ENCODE measurements around the gene C16orf74.

C16orf74 gene

GRCh38 chr16:85750827-85751697 is at the start of gene C16orf74:
C16orf74 (minus strand) TSS chr16:85751096; CDS start chr16:85735217, 15,879 bp downstream.
- no peak for DNase-seq (ENCODE audit: low read depth)

- DNase-seq (ENCODE audit: low read depth), result peak; percentile 28
These were observed 49.4 kb upstream of the C16orf74 start for GRCh38 chr16:85800321-85800669.

GRCh38 chr16:85799497-85800320 is 48.8 kb upstream of the C16orf74 start, which contains the start of the genes COX4I1 and EMC8:
COX4I1 (plus strand) TSS chr16:85799695; CDS start chr16:85801206, 1,511 bp downstream.
EMC8 (minus strand) TSS chr16:85799544; CDS start chr16:85799295, 249 bp downstream.
- DNase-seq (ENCODE audit: low read depth), result peak; percentile 87

GRCh38 chr16:85798901-85799496 is 48.1 kb upstream of the C16orf74 start:
- no peak for DNase-seq (ENCODE audit: low read depth)

- no peak for DNase-seq (ENCODE audit: low read depth)
These were observed 47.4 kb upstream of the C16orf74 start for GRCh38 chr16:85798283-85798776.

- DNase-seq (ENCODE audit: low read depth), result no peak
These were observed 45.7 kb upstream of the C16orf74 start for GRCh38 chr16:85796599-85796998.

GRCh38 chr16:85796152-85796551 is 45.3 kb upstream of the C16orf74 start:
- no peak for DNase-seq (ENCODE audit: low read depth)

- DNase-seq (ENCODE audit: low read depth), result no peak
These were observed 43.8 kb upstream of the C16orf74 start for GRCh38 chr16:85794696-85795095.

GRCh38 chr16:85793662-85794298 is 42.9 kb upstream of the C16orf74 start:
- DNase-seq (ENCODE audit: low read depth), result no peak

GRCh38 chr16:85789773-85790172 is 38.9 kb upstream of the C16orf74 start:
- DNase-seq (ENCODE audit: low read depth), result no peak

GRCh38 chr16:85788819-85789218 is 37.9 kb upstream of the C16orf74 start:
- no peak for DNase-seq (ENCODE audit: low read depth)

- DNase-seq (ENCODE audit: low read depth), result no peak
These were observed 35.0 kb upstream of the C16orf74 start for GRCh38 chr16:85785927-85786326.

- DNase-seq (ENCODE audit: low read depth), result no peak
These were observed 33.9 kb upstream of the C16orf74 start for GRCh38 chr16:85784813-85785212.

- no peak for DNase-seq (ENCODE audit: low read depth)
These were observed 32.5 kb upstream of the C16orf74 start for GRCh38 chr16:85783441-85783840.

GRCh38 chr16:85782451-85782850 is 31.6 kb upstream of the C16orf74 start:
- DNase-seq (ENCODE audit: low read depth), result no peak

- no peak for DNase-seq (ENCODE audit: low read depth)
These were observed 30.9 kb upstream of the C16orf74 start for GRCh38 chr16:85781695-85782370.

- no peak for DNase-seq (ENCODE audit: low read depth)
These were observed 30.3 kb upstream of the C16orf74 start for GRCh38 chr16:85781156-85781555.

GRCh38 chr16:85780281-85780680 is 29.4 kb upstream of the C16orf74 start:
- DNase-seq (ENCODE audit: low read depth), result no peak

- peak; percentile 8 for DNase-seq (ENCODE audit: low read depth)
These were observed 28.0 kb upstream of the C16orf74 start for GRCh38 chr16:85778873-85779272.

- DNase-seq (ENCODE audit: low read depth), result no peak
These were observed 26.9 kb upstream of the C16orf74 start for GRCh38 chr16:85777583-85778310.
